BE2C (cell line): Measurements from ENCODE around the gene ENTPD2.

Experiments
- DNase-seq: peaks from one replicate; pipeline ENCODE4 v3.0.0-alpha.2; 2020
- H3K27me3 ChIP-seq: fragments of 250-450 bp; sonication (Bioruptor Pico); 2 replicates; pipeline ENCODE4 v1.5.1; 2020; ENCODE audit warnings: mild to moderate bottlenecking
- H3K36me3 ChIP-seq: fragments of 250-450 bp; sonication (Bioruptor Pico); 2 replicates; pipeline ENCODE4 v1.5.1; 2020; ENCODE audit warnings: mild to moderate bottlenecking
- H3K4me1 ChIP-seq: fragments of 250-450 bp; sonication (Bioruptor Pico); 2 replicates; pipeline ENCODE4 v1.5.1; 2020
- H3K4me3 ChIP-seq: 2 replicates; pipeline ENCODE4 v1.5.1; 2011; ENCODE audit warnings: low read depth, low read length
- H3K9me3 ChIP-seq: fragments of 250-450 bp; sonication (Bioruptor Pico); 2 replicates; pipeline ENCODE4 v1.5.1; 2020
- TF ChIP-seq, protein P1 (sequence below): IDR thresholded peaks from 2 replicates; pipeline ENCODE4 v1.5.1; 2012; ENCODE audit warnings: mild to moderate bottlenecking, low read depth, low read length

ENTPD2 gene

DNA sequence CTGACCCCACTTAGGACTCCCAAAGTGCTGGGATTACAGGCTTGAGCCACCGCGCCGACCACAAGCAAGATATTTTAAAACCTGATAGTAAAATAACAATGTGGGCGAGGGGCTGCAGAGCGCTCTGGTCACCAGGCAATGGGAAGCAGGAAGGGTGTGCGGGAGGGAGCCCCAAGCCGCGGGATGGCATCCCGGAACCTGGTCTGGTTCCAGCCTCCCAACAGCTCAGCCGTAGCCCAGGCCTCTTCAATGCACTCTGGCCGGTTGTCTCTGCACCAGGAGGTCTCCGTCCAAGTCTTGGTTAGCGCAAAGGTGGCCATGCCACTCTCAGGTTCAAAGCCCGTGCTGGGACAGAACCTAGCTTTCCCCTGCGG lies 22.8 kb upstream of the ENTPD2 start:
- no peaks in the 10 kb centered on the region for H3K27me3 ChIP-seq
- H3K36me3 ChIP-seq, result peaks cover 29% of the 10 kb centered on the region
- TF ChIP-seq, protein P1, sequence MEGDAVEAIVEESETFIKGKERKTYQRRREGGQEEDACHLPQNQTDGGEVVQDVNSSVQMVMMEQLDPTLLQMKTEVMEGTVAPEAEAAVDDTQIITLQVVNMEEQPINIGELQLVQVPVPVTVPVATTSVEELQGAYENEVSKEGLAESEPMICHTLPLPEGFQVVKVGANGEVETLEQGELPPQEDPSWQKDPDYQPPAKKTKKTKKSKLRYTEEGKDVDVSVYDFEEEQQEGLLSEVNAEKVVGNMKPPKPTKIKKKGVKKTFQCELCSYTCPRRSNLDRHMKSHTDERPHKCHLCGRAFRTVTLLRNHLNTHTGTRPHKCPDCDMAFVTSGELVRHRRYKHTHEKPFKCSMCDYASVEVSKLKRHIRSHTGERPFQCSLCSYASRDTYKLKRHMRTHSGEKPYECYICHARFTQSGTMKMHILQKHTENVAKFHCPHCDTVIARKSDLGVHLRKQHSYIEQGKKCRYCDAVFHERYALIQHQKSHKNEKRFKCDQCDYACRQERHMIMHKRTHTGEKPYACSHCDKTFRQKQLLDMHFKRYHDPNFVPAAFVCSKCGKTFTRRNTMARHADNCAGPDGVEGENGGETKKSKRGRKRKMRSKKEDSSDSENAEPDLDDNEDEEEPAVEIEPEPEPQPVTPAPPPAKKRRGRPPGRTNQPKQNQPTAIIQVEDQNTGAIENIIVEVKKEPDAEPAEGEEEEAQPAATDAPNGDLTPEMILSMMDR, result no peak
- H3K4me1 ChIP-seq, result peaks cover 11% of the 10 kb centered on the region
- H3K9me3 ChIP-seq, result no peaks in the 10 kb centered on the region
- DNase-seq, result no peak
- H3K4me3 ChIP-seq, result peak overlapping the region; percentile 33; the same call in 1 of the 2 replicates

DNA sequence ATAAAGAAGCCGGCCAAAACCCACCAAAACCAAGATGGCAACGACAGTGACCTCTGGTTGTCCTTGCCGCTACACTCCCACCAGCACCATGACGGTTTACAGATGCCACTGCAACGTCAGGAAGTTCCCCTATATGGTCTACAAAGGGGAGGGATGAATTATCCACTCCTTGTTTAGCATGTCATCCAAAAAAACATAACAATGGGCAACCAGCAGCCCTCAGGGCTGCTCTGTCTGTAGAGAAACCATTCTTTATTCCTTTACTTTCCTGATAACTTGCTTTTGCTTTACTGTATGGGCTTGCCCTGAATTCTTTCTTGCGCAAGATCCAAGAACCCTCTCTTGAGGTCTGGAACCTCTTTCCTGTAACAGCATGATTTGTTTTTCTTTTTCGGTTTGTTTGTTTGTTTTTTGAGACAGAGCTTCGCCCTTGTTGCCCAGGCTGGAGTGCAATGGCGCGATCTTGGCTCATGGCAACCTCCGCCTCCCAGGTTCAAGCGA lies 21.5 kb upstream of the ENTPD2 start:
- peaks cover 21% of the 10 kb centered on the region for H3K36me3 ChIP-seq
- H3K4me1 ChIP-seq, result peaks cover 21% of the 10 kb centered on the region
- no peaks in the 10 kb centered on the region for H3K27me3 ChIP-seq
- no peak overlapping the region for H3K4me3 ChIP-seq
- no peaks in the 10 kb centered on the region for H3K9me3 ChIP-seq
- no peak for DNase-seq
- TF ChIP-seq, protein P1, result no peak

DNA sequence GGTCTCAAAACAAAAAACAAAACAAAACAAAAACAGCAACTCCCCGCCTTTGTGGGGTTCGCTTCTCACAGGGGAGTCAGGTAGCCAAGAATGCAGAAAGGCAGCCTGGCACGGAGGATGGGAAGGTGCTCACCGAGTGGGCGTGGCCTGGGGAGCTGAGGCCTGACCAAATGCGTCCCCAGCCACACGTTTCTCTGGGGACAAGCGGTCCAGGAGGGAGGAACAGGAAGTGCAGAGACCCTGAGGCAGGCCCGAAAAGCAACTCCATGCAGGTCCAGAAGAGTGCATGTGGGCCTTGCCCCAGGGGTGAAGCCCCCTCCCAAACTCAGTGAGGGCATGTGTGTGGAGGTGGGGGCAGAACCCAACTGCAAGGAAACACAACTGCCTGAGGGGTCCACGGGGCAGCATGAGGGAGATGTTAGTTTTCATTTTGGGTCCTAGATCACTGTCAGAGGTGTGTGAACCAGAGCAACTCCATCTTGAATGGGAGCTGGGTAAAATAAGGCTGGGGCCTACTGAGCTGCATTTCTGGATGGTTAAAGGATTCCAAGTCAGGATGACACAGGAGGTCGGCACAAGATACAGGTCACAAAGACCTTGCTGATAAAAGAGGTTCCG lies 20.9 kb upstream of the ENTPD2 start:
- no peaks in the 10 kb centered on the region for H3K9me3 ChIP-seq
- H3K4me1 ChIP-seq, result peaks cover 21% of the 10 kb centered on the region
- H3K27me3 ChIP-seq, result no peaks in the 10 kb centered on the region
- no peak for DNase-seq
- TF ChIP-seq, protein P1, result no peak
- no peak overlapping the region for H3K4me3 ChIP-seq
- H3K36me3 ChIP-seq, result peaks cover 15% of the 10 kb centered on the region

DNA sequence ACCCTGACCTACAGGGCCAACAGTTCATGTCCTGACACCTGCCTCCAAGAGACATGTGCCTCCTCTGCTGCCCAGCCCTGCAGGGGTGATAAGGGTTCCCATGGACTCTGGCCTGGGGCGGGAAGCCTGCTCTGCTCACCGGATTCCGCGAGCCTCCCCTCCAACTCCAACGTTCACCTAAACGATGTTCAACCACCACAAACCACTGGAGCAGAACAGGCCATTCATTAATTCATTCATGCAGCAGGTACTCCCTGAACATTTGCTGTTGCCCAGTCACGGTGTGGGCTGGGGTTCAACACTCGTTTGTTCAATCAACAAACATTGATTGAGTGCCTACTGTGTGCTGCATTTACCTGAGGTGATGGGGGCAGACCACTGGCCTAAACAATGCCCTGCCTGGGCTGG lies 20.1 kb upstream of the ENTPD2 start:
- no peaks in the 10 kb centered on the region for H3K9me3 ChIP-seq
- no peak for DNase-seq
- H3K36me3 ChIP-seq, result peaks cover 7% of the 10 kb centered on the region
- H3K4me3 ChIP-seq, result no peak overlapping the region
- peaks cover 21% of the 10 kb centered on the region for H3K4me1 ChIP-seq
- TF ChIP-seq, protein P1, result no peak
- H3K27me3 ChIP-seq, result no peaks in the 10 kb centered on the region

DNA sequence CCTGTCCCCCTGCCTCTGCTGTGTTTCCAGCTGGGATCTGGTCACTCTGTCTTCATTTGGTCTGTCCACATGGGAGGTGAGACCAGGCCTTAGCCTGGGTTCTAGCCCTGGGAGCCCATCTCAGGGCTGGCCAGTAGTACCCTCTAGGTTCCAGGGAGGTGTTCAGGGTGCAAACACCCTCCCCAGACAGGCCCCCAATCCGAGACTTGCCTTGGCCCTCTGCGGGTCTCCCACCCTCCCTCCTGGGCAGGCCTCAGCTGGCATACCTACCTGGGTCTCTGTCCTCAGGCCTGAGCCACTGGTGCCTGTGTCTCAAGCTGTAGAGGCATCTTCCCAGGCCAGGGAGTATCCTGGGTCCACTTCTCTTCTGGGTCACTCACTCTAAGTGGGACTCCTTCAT lies 17.4 kb upstream of the ENTPD2 start:
- H3K9me3 ChIP-seq, result no peaks in the 10 kb centered on the region
- peaks cover 10% of the 10 kb centered on the region for H3K36me3 ChIP-seq
- DNase-seq, result no peak
- no peaks in the 10 kb centered on the region for H3K27me3 ChIP-seq
- peak overlapping the region; percentile 74 for H3K4me3 ChIP-seq
- TF ChIP-seq, protein P1, result no peak
- peaks cover 20% of the 10 kb centered on the region for H3K4me1 ChIP-seq

DNA sequence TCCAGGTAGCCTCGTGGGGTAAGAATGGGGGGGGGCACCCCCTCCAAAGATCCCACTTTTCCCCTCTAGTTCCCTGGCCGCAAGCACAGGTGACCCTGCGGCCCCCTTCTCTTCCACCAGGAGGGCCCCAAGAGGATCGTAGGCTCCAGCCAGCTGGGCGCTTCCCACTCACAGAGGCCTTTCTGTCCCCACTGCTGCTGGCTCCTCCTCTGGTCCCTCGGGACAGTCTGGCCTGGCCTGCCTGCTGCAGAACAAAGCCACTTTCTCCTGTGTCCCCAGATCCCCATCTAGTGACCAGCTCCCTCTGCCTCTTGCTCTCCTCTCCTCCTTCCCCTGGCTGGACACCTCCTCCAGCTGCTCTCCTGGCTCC lies 17.0 kb upstream of the ENTPD2 start:
- peaks cover 20% of the 10 kb centered on the region for H3K4me1 ChIP-seq
- peaks cover 14% of the 10 kb centered on the region for H3K36me3 ChIP-seq
- H3K4me3 ChIP-seq, result peak overlapping the region; percentile 74
- no peaks in the 10 kb centered on the region for H3K9me3 ChIP-seq
- TF ChIP-seq, protein P1, result peak; percentile 46
- H3K27me3 ChIP-seq, result no peaks in the 10 kb centered on the region
- peak; percentile 94 for DNase-seq
